NCI-H524 (cell line): ENCODE measurements around the gene INTS1.
A peak's percentile ranks its signal among the peaks of the same experiment; 100 is the strongest.
"Not testable (repeated sequence)": the region's sequence is repeated elsewhere in the genome, so short reads cannot be mapped to it uniquely, and the experiment has no call there.

ENCODE experiments used
- DNase-seq, 2 experiments: peaks; one replicate each; lab custom pipeline; 2025; lab: John Stamatoyannopoulos, UW

The INTS1 gene

GRCh38 chr7:1529383-1530116, 25.4 kb upstream of the INTS1 start:
- no peak for DNase-seq

GRCh38 chr7:1526271-1526754, 22.1 kb upstream of the INTS1 start:
- no peak for DNase-seq

- no peak for DNase-seq
These were observed 21.2 kb upstream of the INTS1 start for GRCh38 chr7:1525409-1525808.

- no peak for DNase-seq
These were observed 19.7 kb upstream of the INTS1 start for GRCh38 chr7:1523844-1524243.

GRCh38 chr7:1523208-1523607, 19.0 kb upstream of the INTS1 start:
- DNase-seq = no peak

- DNase-seq = no peak
These were observed 17.3 kb upstream of the INTS1 start for GRCh38 chr7:1521456-1521855.

- no peak for DNase-seq
These were observed 16.5 kb upstream of the INTS1 start for GRCh38 chr7:1520539-1521234.

- not testable (repeated sequence) for DNase-seq
These were observed 15.2 kb upstream of the INTS1 start for GRCh38 chr7:1519322-1519922.

- DNase-seq = peak; percentile 54 to 69
These were observed 12.5 kb upstream of the INTS1 start for GRCh38 chr7:1516586-1517251.

GRCh38 chr7:1515509-1515967, 11.3 kb upstream of the INTS1 start:
- not testable (repeated sequence) for DNase-seq

- no peak for DNase-seq
These were observed 10.8 kb upstream of the INTS1 start for GRCh38 chr7:1514995-1515401.

GRCh38 chr7:1514407-1514806, 10.2 kb upstream of the INTS1 start:
- DNase-seq = no peak

- DNase-seq = no peak
These were observed 9.5 kb upstream of the INTS1 start for GRCh38 chr7:1513657-1514095.

GRCh38 chr7:1512781-1513656, 8.8 kb upstream of the INTS1 start:
- DNase-seq = no peak

GRCh38 chr7:1511444-1512422, 7.5 kb upstream of the INTS1 start:
- DNase-seq = no peak

GRCh38 chr7:1510780-1511154, 6.6 kb upstream of the INTS1 start:
- no peak for DNase-seq

GRCh38 chr7:1509226-1509625, 5.0 kb upstream of the INTS1 start:
- no peak for DNase-seq

GRCh38 chr7:1508277-1508758, 4.1 kb upstream of the INTS1 start:
- no peak for DNase-seq

GRCh38 chr7:1505731-1506550, 1.8 kb upstream of the INTS1 start:
- no peak for DNase-seq
